GM19372 (cell line): ENCODE results near the gene MYO10.
"Not testable (repeated sequence)": the region's sequence is repeated elsewhere in the genome, so short reads cannot be mapped to it uniquely, and the experiment has no call there.

Experiments used
- ATAC-seq: cut with Tn5 transposase; IDR thresholded peaks from one replicate; pipeline ENCODE4 v1.9.1; 2021; ENCODE audit warnings: mild to moderate bottlenecking, low read depth, moderate library complexity; ENCODE audit not compliant: unreplicated experiment

Gene MYO10

DNA sequence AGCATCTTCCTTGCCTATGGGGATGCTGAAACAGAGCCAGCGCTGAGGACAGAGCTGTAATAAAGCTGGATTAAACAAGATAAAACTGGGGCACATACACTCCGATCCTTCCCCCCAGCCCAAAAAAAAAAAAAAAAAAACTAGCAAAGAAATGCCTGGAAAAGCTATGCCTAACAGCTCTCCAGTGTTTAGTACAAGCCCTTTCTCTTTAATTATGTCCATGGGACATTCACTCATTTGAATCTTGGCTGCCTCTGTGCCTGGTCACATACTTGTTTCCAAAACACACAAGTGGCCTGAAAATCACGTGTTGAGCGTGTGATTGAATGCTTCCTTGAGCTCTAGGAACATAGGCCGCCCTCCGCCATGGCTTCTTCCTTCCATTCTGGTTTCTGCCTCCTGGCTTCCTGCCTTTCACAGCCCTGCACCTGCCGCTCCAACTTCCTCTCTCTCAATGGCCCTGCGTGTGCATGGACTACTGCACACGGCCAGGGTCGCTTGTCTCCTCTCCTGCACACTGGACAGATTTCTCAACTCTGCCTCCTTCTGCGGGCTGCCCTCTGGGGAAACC, 208.2 kb downstream of the MYO10 start:
- no peak for ATAC-seq

DNA sequence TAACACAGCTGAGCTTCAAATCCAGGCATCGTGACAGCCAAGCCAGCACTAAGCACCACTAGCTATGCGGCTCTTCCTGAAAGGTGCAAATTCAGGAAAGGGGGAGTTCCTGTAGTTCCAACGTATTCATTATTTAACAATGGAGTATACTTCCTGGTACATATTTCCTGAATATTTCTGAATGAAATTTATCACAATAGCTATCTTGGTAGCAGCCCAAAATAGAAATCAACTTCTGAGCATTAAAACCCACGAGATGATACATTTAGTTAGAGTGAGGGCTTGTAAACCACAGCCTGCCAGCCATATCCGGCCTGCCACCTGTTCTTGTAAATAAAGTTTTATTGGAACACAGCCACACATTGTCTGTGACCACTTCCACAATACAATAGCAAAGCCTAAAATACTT, 209.5 kb downstream of the MYO10 start:
- ATAC-seq, result no peak

DNA sequence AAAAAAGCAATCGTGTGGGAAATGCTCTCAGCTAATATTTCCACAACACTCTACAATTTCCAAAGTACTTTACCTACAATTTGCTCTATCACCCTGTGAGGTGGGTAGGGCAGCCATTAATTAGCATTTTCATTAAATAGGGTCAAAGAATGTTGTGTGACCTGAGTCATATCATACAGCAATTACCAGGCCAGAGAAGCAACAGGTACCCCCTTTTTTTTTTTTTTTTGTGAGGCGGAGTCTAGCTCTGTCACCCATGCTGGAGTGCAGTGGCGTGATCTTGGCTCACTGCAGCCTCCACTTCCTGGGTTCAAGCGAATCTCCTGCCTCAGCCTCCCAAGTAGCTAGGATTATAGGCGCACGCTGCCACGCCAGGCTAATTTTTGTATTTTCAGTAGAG, 210.5 kb downstream of the MYO10 start:
- ATAC-seq, result no peak

DNA sequence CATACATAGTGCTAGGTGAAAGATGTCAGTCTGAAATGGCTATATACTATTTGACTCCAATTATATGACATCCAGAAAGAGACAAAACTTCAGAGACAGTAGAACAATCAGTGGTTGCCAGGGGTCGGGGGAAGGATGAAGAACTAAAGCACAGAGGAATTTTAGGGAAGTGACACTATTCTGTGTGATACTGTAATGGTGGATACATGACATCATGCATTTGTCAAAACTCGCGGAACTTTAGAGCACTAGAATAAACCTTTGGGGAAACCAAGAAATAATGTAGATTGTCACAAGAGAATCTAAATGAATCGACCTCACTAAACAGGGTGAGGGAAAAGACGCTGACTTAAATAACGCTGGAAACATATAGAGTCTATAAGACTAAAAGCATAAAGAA, 212.3 kb downstream of the MYO10 start:
- no peak for ATAC-seq

DNA sequence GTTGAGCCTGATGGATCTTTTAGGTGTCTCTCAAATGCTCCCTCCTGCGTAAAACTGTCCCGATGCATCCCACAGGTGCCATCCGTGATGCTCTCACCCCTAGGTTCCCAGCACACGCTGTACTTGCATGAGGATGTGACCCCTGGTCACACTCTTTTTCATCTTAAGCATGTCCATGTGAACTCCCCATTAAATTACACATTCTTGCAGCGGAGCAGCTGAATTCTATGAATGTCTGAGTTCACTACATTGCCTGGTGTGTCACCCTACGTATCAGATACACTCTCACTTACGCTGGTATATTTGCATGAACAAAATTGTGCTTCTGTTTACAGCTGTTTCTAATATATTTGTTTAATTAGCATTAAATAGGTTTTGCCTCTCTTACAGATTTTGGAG, 214.0 kb downstream of the MYO10 start:
- ATAC-seq, result no peak

DNA sequence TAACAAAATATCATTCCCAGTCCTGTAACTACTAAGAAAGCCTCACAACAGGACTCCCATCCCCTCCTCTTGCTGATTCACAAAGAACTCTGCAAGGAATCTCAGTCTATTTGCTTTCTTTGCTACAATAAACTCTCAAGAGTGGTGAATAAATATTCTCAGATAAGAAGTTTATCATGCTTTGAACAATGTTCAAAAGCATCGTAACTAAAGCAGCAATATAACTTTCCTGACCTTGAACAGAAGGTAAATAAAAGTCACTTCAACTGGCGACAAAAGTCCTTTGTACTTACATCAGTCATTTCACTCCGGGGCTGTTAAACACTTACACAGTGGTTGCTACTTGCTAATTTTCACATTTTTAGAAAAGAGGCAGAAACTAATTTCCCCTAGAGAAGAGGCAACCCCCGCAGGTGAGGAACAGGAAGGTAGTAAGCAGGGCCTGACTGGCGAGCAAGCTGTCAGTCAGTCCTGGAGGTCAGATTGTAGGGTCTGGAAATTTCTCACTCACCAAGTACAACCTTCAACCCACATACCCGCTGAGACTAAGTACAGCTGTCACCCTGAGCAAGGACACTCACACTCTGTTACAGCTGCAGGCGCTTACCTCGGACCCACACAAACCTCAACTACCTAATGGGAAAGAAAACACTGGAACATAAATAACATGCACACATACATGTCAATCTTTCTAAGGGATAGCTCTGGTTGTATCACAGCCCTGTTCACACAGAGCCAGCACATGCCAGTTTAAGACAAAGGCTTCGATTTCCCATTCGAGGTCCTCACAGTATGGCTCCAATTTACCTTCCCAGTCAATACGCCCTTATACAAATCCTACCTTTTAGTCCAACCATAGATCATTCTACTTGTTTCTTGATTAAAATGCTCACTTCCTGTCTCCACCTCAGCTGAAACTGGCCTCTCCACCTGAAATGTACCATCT, 214.7 kb downstream of the MYO10 start:
- ATAC-seq, result no peak

DNA sequence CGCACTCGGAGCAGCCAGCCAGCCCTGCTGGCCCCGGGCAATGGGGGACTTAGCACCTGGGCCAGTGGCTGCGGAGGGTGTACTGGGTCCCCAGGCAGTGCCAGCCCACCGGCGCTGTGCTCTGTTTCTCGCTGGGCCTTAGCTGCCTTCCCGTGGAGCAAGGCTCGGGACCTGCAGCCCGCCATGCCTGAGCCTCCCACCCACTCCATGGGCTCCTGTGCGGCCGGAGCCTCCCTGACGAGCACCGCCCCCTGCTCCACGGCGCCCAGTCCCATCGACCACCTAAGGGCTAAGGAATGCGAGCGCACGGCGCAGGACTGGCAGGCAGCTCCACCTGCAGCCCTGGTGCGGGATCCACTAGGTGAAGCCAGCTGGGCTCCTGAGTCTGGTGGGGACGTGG, 218.1 kb downstream of the MYO10 start:
- not testable (repeated sequence) for ATAC-seq

DNA sequence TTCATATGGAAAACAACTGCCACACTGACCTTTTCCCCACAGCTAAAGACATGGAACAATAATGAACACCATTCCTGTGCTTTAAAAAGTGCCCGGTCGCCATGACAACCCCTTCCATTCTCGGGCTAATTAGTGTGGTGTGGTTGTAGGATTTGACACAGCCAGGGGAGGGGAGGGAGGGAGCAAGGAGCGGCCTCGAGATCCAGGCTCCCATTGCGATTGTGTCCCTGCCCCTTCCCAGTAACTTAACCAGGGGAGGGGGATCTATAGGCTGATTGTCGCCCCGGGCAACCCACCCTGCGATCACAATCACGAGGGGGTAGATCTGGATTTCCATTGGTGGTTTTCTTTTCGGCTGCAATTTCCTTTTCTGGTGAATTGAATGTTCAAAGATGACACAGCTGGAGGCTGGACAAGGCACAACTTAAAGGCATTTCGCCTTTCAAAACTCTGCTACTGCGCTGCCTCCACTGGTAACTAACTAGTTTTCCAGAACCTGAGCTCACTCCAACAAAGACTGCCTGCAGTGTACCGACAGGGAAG, 222.6 kb downstream of the MYO10 start:
- no peak for ATAC-seq

DNA sequence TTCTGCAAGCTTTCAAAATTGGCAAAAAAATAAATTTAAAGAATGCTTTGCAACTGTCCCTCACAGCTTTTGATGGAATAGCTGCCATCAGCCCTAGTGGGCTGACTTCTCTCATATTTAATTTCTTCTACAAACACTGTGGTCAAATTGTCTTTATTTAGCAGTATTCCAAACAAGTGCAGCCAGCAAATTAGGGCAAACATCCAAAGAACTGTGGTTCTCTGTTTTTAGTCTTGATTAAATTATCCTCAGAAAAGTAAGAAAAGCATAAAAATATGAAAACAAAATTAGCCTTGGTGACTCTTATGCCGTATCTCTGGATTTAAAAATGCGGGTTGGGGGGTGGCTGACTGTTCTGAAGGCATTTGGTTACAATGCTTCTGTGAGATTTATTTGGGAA, 223.5 kb downstream of the MYO10 start:
- ATAC-seq, result no peak

DNA sequence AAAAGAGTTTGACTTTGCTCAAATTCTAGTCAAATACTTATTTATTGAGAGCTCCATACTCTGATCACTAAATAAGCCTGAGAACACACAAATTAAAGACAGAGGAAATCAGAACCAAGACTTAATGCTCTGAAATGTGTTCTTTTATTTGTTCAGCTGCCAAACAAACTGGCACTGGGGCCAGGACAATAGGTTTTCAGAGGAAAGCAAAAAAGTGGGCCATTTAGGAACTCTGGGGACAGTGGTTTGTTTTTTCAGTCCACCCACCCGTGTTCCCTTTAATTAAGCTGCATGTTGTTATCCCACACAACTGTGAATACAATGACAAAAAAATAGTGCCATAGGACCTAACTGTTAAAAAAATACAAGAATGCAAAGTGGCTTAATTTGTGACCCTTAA, 223.9 kb downstream of the MYO10 start:
- no peak for ATAC-seq

DNA sequence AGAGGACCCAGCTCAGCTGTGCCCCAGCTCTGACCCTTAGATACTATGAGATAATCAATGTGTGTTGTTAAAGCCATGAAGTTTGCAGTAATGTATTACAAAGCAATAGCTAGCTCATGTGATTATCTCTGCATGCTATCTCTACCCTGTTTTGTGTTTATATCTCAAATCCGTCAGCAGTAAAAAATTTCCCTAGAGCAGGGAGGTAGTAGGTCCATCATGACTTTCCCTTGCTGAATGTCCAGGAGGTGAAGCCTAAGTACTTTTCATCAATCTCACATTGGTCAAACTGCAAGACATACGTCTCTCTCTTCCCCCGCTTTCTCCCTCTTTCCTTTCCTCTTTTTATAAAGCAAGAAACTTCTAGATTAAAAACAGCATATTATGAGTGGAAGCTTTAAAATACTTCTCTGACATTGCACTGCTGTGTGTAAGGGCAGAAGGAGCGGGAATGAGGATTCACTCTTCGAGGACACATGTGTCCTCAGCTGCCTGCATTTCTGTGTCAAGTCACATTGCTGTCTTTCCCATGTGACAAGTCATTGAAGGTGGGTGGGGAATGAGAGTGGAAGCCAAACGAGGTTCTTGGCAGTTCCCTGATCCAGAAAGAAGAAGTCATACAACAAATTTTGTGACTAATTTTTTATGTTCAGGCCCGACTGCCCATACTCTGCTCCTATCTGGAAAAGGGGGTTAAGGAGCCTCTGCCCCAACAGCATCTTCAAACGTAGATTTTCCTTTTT, 226.2 kb downstream of the MYO10 start:
- no peak for ATAC-seq

DNA sequence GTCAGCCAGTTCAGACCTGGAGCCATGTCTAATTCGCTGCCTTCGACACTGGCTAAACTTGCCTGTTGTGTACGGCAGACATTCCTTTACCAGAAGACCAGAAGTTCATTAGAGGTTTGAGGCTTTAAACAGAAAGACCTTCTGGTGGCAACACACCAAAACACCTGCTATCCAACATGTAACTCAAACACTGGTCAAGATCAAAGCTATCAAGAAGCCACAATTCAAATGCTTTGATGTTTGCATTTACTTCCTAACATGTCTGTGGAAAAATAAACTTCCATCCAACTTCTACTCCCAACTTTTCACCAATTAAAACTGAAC, 228.3 kb downstream of the MYO10 start:
- no peak for ATAC-seq

DNA sequence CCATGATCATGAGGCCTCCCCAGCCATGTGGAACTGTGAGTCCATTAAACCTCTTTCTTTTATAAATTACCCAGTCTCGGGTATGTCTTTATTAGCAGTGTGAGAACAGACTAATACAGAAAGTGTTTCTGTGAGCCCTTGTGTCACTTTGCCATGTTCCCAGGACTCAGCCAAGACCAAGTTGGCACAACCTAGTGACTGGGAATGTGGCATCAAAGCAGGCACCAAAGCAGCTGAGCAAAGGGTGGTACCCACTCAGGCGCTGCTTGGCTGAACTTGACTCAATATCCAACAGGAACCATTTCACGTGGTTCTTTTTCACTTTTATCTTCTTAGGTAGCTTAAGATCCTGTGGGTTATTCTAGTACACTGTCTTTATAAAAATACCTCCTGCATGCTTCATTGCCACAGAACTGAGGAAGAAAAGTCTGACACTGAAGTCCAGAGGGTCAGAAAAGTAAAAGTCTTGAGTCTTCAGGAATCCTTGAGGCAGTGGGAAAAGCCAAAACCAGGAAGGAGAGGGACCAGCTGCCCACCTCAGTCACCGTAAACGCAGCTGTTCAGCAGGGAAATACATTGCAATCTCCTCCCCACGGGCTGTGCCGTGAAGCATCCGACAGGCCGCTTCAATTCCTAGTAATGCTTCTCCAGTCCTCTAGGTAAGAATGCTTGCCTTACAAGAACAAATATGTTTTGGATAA, 228.8 kb downstream of the MYO10 start:
- ATAC-seq, result no peak

DNA sequence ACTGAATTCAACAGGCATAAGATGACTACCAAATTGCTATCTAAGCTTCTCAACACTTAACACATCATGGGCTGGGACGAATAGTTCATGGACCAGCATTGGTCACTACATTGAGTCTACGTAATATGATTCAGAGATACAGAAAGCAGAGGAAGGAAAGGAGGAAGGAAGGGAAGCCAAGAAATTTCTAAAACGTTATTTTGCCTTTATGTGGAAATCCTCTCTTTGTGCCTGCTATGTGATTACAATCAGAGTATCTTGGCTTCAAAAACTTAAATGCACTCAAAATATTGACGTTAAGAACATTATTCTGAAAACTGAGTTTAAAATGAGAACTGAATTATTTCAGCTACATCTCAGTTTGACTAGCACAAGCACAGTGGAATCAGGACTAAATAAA, 231.1 kb downstream of the MYO10 start:
- no peak for ATAC-seq

DNA sequence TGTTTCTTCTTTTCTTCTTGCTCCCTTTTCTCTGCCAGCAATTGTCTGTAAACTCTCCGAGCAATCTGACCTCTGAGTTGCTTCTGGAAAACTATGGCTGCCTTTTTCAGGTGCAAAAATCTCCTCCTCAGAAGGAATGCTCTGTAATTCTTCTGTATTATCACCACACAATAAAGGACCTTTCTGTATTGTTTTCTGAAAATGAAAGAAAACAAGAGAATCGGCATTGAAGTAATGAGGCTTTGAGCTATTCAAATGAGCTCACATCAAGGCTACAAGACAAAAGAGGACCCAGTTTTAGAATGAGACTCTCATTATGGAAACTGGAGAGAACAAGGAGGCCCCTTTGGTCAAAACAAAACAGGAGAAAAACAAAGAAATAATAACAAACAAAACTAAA, 233.1 kb downstream of the MYO10 start:
- no peak for ATAC-seq

DNA sequence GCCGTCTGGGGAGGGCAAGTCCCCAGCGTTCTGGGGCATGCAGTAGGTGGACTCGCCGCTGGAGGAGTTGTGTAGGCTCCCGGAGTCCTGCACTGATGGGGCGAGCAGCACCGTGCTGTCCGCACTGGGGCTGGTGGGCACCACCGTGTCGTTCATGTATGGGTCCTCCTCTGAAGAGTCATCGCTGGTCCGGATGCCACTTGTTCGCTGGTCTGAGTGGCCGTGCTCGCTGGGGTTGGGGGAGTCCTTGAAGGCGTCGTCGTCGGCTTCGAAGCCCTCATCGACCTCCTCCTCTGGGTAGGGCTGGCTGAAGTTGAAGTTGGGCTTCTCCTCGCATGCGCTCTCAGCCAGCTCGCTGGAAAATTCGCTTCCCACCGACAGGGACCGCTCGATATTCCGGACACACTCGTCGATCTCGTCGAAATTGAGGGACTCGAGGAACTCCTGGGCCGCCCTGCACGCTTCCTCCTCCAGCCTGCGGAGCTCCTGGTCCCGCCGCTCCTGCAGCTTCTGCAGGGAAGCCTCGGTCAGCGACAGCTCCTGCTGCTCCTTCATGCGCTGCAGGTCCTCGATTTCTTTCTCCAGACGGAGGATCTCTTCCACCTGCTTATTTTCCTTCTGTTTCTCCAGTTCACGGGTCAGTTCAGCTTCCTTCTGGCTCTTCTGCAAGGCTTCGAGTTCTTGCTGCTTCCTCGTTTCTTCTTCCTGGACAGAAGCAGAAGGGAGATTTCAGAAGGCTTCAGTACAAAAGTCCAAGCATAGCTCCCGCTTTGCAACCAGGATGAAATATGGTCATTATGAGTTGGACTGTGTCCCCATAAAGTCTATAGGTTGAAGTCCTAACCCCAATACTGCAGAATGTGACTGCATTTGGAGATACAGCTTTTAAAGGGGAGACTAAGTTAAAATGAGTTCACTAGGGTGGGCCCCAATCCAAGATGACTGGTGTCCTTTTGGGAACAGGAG, 234.7 kb downstream of the MYO10 start:
- ATAC-seq, result no peak

DNA sequence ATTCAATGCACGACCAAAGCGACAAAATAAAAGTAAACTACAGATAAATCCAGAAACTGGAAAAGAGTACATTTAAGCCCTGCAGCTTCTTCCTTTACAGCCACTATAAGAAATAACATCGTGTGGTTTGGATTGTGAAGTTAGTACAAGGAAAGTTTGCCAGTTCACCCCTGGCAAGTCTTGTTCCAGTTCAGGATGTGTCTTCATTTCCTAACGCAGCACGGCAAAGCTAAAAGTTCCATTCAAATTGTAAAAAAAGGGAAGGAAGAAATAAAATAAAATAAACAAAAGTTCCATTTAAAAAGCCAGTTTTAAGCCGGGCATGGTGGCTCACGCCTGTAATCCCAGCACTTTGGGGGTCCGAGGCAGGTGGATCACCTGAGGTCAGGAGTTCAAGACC, 236.0 kb downstream of the MYO10 start:
- ATAC-seq, result no peak

DNA sequence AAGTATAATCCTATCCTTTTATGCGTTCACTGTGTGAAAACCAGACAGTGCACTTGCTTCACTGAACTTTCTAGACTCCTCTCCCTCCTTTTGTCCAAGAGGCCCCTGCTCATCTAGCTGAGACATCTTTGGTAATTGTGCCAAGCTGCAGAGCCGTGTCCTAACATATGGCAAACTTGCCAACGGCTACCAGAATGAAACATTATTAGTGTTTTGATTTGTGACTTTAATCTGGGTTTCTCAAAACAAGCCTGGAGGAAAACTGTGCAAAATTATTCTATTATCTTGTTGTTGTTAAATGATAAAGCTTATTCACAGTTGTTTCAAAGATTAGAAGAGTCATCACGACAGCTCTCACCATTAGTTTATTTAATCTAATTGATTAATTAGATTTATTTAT, 240.3 kb downstream of the MYO10 start:
- no peak for ATAC-seq

DNA sequence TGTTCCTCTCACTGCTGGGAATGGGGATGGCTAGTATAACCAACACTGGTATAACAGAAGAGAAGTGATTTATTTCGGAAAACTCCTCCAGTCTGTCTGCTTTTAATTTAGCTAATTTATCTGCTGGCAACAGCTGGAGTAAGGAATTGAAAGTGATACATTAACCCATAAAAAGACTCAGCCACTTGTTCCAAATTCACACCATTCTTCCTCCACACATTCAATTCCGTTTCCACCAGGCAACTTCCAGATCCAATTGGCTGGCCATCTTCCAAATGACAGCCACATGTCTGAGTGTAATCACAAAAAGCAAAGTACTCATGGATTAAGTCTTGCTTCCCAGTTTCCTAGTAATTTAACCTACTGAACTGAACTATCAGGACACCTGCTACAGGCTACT, 242.2 kb downstream of the MYO10 start:
- ATAC-seq, result no peak

DNA sequence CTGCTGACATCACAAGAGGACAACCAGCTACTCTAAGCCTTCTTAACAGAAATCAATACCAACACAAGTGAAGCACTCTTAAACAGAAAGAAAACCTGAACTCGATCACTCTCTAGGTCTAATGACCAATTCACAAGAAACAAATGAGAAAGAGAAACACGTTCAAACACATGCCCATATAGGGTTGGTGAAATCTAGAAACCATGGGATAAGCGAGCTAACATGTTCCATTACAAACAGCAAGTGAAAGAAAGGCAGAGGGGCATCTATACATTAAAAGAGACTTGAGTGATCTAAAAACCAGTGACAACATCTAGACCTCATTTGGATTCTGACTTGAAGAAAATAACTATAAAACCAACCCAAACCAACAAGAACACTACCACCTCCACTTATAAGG, 244.4 kb downstream of the MYO10 start:
- ATAC-seq, result no peak
